Hindlimb muscle (tissue), 1 donor: ENCODE results near the gene COPS6. TPM values are rescaled to one million over a fixed set of nuclear protein-coding genes. Genes with fewer than 3 reads are reported as not detected.

Source experiments
- DNase-seq: peaks from one replicate; pipeline ENCODE4 v3.0.0-alpha.2; 2013
- polyA plus RNA-seq: library from polyadenylated mRNA; unstranded; fragments of 120-200 nt; gene quantifications from one replicate; pipeline ENCODE4 v1.2.1, GENCODE V29; 2013; ENCODE audit not compliant: insufficient read length

The COPS6 gene
- polyA plus RNA-seq, 1 donor, result 92.1 TPM

GRCh38 chr7:100080907-100081534, 7.7 kb upstream of the COPS6 start:
- no peak for DNase-seq

- peak; percentile 98 for DNase-seq
These were observed 7.2 kb upstream of the COPS6 start, which contains the start of gene ZNF3 for GRCh38 chr7:100081535-100082102. Gene ZNF3, minus strand, starts transcription at chr7:100081723. Its CDS starts 4,366 bp downstream, at chr7:100077357.

- no peak for DNase-seq
These were observed 5.8 kb upstream of the COPS6 start for GRCh38 chr7:100082978-100083377.

GRCh38 chr7:100085515-100085914, 3.3 kb upstream of the COPS6 start:
- no peak for DNase-seq

GRCh38 chr7:100087055-100087750, 1.6 kb upstream of the COPS6 start:
- no peak for DNase-seq

- no peak for DNase-seq
These were observed 611 bp upstream of the COPS6 start for GRCh38 chr7:100088095-100088620.

GRCh38 chr7:100089458-100090196, 858 bp downstream of the COPS6 start:
- no peak for DNase-seq

GRCh38 chr7:100090527-100091410, 2.0 kb downstream of the COPS6 start:
- no peak for DNase-seq

GRCh38 chr7:100091411-100092181, 2.8 kb downstream of the COPS6 start:
- DNase-seq, result no peak

- DNase-seq, result no peak
These were observed 4.3 kb downstream of the COPS6 start for GRCh38 chr7:100093054-100093453.

- no peak for DNase-seq
These were observed 4.7 kb downstream of the COPS6 start for GRCh38 chr7:100093498-100093897.

GRCh38 chr7:100093925-100094486, 5.2 kb downstream of the COPS6 start:
- no peak for DNase-seq

- DNase-seq, result no peak
These were observed 6.5 kb downstream of the COPS6 start for GRCh38 chr7:100095289-100095688.

GRCh38 chr7:100095704-100096103, 6.9 kb downstream of the COPS6 start:
- no peak for DNase-seq

GRCh38 chr7:100098913-100099312, 10.1 kb downstream of the COPS6 start:
- DNase-seq, result no peak

GRCh38 chr7:100099452-100099851, 10.7 kb downstream of the COPS6 start:
- DNase-seq, result no peak

GRCh38 chr7:100100420-100101015, 11.7 kb downstream of the COPS6 start:
- peak; percentile 97 for DNase-seq

- DNase-seq, result peak; percentile 98
These were observed 12.5 kb downstream of the COPS6 start, which contains the start of the genes AP4M1 and MCM7 for GRCh38 chr7:100101016-100101862. Gene AP4M1, plus strand, starts transcription at chr7:100101643. Its CDS starts 72 bp downstream, at chr7:100101715. Gene MCM7, minus strand, starts transcription at chr7:100101397. Its CDS starts 103 bp downstream, at chr7:100101294.
